Lower leg skin (tissue), 4 donors: ENCODE measurements around the gene HEMGN. TPM values are rescaled to one million over a fixed set of nuclear protein-coding genes. Genes with fewer than 3 reads are reported as not detected.

Source experiments
- DNase-seq, 2 donors: peaks; one replicate each; pipeline ENCODE4 v3.0.0-alpha.2; 2019; ENCODE audit warnings: low spot score in 2 of 2
- H3K4me3 ChIP-seq: fragments of 200-600 bp; sonication (generic); 2 replicates; pipeline ENCODE4 v1.5.1; 2017; ENCODE audit warnings: mild to moderate bottlenecking, low read depth; ENCODE audit not compliant: poor library complexity, severe bottlenecking
- POLR2A ChIP-seq, 2 donors: fragments of 450-650 bp; IDR thresholded peaks; one replicate each; pipeline ENCODE4 v1.6.1; 2016 to 2017; ENCODE audit warnings: antibody characterized with exemption in 2 of 2, mild to moderate bottlenecking in 1 of 2, moderate library complexity in 1 of 2
- WGBS, 2 donors: methylation state at CpG; one replicate each; pipeline ENCODE4 v1.1.5; 2018; 5-methylcytosine and 5-hydroxymethylcytosine counted together
- intact Hi-C: fragments of 100-400 bp; cut with DNase I; formaldehyde crosslinking; loops from one replicate; pipeline ENCODE4 v1.15.0; 2023; ENCODE audit warnings: low total_unique reads
- total RNA-seq, 4 donors: library from RNA; depleted of rRNA; stranded (reverse); fragments of >200 nt; gene quantifications; one replicate each; pipeline ENCODE4 v1.1.0, GENCODE V29; 2016
- TF ChIP-seq, protein P1 (sequence below), 3 donors: fragments of 450-650 bp; IDR thresholded peaks; one replicate each; pipeline ENCODE4 v1.5.1; 2016; ENCODE audit warnings: antibody characterized with exemption in 3 of 3, mild to moderate bottlenecking in 3 of 3, moderate library complexity in 2 of 3

The HEMGN gene
- total RNA-seq, 4 donors from 2014 or later: 0.08 TPM; not detected in 3

DNA sequence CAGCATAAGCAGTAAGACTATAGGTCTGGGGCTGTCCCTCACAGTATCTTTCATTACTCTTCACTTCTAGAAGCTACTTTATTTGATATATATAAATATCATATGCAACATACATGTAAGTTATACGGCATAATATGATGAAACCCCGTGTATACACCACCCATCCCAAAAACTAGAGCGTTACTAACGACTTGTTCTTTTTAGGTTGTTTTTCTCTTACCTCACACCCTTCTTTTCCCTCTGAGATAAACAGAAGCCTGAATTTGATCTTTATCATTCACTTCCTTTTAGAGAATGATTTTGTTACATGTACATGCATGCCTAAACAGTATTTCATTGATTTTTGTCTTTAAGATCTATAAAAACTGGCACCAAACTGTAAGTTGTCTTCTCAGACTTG, 19.4 kb downstream of the HEMGN start:
- no peak for DNase-seq
- WGBS, 2 donors: 42 to 50% methylated on average over 4 of the region's 4 CpGs
- H3K4me3 ChIP-seq: no peak overlapping the region
- TF ChIP-seq, protein P1, sequence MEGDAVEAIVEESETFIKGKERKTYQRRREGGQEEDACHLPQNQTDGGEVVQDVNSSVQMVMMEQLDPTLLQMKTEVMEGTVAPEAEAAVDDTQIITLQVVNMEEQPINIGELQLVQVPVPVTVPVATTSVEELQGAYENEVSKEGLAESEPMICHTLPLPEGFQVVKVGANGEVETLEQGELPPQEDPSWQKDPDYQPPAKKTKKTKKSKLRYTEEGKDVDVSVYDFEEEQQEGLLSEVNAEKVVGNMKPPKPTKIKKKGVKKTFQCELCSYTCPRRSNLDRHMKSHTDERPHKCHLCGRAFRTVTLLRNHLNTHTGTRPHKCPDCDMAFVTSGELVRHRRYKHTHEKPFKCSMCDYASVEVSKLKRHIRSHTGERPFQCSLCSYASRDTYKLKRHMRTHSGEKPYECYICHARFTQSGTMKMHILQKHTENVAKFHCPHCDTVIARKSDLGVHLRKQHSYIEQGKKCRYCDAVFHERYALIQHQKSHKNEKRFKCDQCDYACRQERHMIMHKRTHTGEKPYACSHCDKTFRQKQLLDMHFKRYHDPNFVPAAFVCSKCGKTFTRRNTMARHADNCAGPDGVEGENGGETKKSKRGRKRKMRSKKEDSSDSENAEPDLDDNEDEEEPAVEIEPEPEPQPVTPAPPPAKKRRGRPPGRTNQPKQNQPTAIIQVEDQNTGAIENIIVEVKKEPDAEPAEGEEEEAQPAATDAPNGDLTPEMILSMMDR (IDR thresholded peaks at IDR 0.05): no peak
- no peak for TF ChIP-seq POLR2A (IDR thresholded peaks at IDR 0.05)
- intact Hi-C loops: no loop called here

DNA sequence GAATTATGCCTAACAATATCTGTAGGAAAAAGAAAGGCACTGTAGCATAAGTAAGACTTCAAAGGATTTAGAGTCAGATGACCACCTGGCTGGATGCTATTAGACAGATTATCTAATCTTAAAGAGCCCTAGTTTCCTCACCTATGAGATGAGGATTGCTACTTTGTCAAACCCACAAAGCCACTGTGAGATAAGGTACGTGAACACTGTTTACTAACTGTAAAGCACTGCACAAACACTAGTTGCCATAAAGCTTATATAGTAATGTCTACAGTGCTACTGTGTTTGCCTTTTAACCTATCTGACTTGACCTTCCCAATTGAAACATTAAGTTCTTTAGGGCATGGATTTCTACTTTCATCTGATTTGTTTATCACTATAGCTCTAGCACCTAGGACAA, 26.0 kb downstream of the HEMGN start:
- no peak overlapping the region for H3K4me3 ChIP-seq
- intact Hi-C loops: no loop called here
- TF ChIP-seq, protein P1 (IDR thresholded peaks at IDR 0.05): no peak
- TF ChIP-seq POLR2A (IDR thresholded peaks at IDR 0.05): no peak
- no peak for DNase-seq
- WGBS, 2 donors: 90 to 91% methylated on average over 1 of the region's 1 CpG

DNA sequence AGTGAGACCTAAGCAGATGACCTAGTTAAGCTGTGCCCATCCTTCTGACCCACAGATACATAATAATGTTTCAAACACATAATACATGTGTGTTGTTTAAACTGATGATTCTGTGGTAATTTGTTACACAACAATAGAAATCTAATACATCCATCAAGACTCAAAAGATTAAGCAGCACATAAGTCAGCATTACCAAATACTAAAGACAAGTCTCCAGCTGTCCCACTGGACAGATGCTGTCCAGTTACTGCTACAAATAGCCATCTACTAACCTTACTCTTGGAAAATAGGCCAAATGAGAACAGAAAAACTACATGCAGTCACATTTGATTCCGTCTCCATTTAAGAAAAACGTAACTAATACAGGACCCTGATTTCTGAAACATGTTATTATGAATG, 26.4 kb downstream of the HEMGN start:
- intact Hi-C loops: no loop called here
- H3K4me3 ChIP-seq: no peak overlapping the region
- 95 to 97% methylated on average over 2 of the region's 2 CpGs for WGBS, 2 donors
- no peak for DNase-seq
- TF ChIP-seq, protein P1 (IDR thresholded peaks at IDR 0.05): no peak
- TF ChIP-seq POLR2A (IDR thresholded peaks at IDR 0.05): no peak

DNA sequence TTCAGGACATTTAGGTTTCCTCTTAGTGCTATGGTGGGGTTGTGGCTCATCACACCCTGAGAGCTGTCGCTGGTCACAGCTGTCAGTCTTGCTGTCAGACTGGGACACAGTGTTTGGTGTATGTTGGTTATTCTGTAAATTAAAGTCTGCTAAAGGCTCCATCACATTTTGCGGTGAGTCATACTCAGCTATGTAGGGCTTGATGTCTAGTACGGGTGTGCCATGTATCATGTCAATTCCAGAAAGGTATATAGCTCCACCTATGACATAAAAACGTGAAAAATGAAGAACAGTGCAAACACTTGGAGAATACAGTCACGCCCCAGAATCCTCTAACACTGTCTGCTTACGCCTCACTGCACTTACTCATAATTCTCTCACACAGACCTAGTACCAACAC, 27.6 kb downstream of the HEMGN start:
- intact Hi-C loops: no loop called here
- whole genome bisulfite sequencing, 2 donors: 63 to 76% methylated on average over 6 of the region's 6 CpGs
- DNase-seq: no peak
- TF ChIP-seq, protein P1 (IDR thresholded peaks at IDR 0.05): no peak
- no peak for TF ChIP-seq POLR2A (IDR thresholded peaks at IDR 0.05)
- no peak overlapping the region for H3K4me3 ChIP-seq

DNA sequence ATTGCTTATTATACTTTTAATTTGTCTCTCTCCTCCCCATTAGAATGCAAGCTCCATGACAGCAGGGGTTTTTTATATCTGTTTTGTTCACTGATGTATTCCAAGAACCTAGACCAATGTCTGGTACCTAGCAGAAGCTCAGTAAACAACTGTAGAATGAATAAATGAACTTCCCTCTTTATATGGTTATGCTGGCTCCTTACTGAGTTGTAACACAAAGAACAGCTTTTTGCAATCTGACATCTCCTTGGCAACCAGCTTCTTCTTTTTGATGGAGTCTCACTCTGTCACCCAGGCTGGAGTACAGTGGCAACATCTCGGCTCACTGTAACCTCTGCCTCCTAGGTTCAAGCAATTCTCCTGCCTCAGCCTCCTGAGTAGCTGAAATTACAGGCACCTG, 29.3 kb downstream of the HEMGN start:
- intact Hi-C loops: no loop called here
- no peak for DNase-seq
- TF ChIP-seq, protein P1 (IDR thresholded peaks at IDR 0.05): no peak
- no peak for TF ChIP-seq POLR2A (IDR thresholded peaks at IDR 0.05)
- no peak overlapping the region for H3K4me3 ChIP-seq
- WGBS, 2 donors: 79 to 91% methylated on average over 1 of the region's 1 CpG

DNA sequence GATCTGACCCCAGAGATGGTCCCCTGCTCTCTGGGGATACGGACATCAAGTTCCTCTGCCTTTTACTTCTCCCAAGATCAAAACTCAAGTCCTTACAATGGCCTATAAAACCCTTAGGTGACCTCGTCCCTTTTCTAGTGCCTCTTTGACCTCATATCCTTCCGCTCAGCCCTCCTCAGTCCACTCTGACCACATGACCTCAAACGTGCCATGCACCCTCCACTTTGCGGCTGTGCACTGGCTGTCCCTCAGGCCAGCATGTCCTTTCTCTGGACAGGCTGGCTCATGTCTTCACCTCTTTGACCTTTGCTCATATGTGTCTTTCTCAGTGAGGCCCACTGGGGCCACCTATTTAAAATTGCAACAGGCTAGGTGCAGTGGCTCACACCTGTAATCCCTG, 30.3 kb downstream of the HEMGN start:
- intact Hi-C loops: no loop called here
- 85 to 87% methylated on average over 5 of the region's 5 CpGs for WGBS, 2 donors
- DNase-seq: no peak
- TF ChIP-seq POLR2A (IDR thresholded peaks at IDR 0.05): no peak
- TF ChIP-seq, protein P1 (IDR thresholded peaks at IDR 0.05): no peak
- H3K4me3 ChIP-seq: no peak overlapping the region
